T-helper 2 cell treated with Interferon-gamma antibody and Interleukin-4, amounts not matched to agents 100 ng/mL and 5 ng/mL, for 36 hours (primary cell): ENCODE measurements around the gene ZBBX. TPM values are rescaled to one million over a fixed set of nuclear protein-coding genes. Genes with fewer than 3 reads are reported as not detected.
"Not testable (repeated sequence)": the region's sequence is repeated elsewhere in the genome, so short reads cannot be mapped to it uniquely, and the experiment has no call there.

Experiments used
- intact Hi-C: fragments of 100-400 bp; cut with micrococcal nuclease; formaldehyde crosslinking; loops from one replicate; pipeline ENCODE4 v1.15.1; 2023
- total RNA-seq: library from RNA; stranded (reverse); gene quantifications from 2 replicates; pipeline ENCODE4 v1.2.3, GENCODE V29; 2022

The ZBBX gene, protein sequence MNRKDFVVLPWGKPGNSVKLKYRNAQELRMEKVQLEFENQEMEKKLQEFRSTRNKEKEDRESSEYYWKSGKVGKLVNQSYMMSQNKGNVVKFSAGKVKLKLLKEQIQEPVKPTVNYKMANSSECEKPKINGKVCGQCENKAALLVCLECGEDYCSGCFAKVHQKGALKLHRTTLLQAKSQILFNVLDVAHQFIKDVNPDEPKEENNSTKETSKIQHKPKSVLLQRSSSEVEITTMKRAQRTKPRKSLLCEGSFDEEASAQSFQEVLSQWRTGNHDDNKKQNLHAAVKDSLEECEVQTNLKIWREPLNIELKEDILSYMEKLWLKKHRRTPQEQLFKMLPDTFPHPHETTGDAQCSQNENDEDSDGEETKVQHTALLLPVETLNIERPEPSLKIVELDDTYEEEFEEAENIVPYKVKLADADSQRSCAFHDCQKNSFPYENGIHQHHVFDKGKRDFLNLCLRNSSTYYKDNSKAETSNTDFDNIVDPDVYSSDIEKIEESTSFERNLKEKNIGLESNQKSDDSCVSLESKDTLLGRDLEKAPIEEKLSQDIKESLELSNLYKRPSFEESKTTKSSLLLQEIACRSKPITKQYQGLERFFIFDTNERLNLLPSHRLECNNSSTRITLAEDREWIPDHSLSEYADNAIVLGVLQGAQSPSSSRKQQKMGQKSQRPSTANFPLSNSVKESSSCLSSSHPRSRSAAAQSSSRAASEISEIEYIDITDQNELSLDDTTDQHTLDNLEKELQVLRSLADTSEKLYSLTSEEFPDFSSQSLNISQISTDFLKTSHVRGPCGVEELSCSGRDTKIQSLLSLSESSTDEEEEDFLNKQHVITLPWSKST
- total RNA-seq: not detected in 2 replicates

DNA sequence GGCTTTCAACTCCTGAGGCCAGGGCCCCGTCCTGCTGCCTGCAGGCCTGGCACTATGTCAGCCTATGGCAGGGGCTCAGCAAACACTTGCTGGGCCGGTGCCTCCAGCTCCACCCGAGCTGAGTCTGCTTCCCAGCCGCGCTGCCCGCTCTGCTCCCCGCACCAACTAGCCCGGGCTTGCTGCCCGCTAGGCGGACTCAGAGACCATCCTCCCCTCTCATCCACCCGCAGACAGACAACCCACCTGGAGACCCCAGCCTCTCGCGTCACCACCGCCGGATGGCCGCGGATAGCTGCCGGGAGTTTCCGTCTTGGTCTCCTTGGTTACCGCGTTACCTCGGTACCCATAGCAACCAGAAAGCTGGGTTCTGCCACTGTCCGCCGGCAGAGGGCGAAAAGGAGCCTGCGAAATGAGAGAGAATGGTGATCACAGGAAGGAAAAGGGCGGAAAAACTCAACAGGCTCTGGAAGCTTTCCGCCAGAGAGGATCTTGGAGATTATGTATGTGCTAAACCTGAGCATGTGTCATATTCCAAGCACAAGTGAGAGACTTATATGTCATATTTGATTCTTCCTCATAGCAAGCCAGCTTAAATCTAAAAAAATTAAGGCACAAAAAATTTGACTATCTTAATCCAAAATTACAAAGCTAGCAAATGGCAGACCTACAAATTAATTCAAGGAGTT, at the start of gene ZBBX:
ZBBX (minus strand) TSS at position 294 of the 686 bp plus-strand sequence. CDS start 7,396 bp downstream, outside the sequence.
- intact Hi-C loops: loop anchor here (1.0 to 2.0 kb wide), 4 partner anchors 305 to 502 kb away; partner anchors contain the start of gene SERPINI1

DNA sequence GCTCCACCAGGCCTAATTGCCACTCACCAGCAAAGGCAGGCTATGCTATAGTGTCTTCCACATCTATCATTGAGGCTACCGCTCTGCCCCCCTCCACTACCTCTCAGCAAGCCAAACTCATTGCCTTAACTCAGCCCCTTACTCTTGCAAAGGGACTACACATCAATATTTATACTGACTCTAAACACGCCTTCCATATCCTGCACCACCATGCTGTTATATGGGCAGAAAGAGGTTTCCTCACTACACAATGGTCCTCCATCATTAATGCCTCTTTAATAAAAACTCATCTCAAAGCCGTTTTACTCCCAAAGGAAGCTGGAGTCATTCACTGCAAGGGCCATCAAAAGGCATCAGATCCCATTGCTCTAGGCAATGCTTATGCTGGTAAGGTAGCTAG, 46.9 kb upstream of the ZBBX start:
- intact Hi-C loops: not testable (repeated sequence)

DNA sequence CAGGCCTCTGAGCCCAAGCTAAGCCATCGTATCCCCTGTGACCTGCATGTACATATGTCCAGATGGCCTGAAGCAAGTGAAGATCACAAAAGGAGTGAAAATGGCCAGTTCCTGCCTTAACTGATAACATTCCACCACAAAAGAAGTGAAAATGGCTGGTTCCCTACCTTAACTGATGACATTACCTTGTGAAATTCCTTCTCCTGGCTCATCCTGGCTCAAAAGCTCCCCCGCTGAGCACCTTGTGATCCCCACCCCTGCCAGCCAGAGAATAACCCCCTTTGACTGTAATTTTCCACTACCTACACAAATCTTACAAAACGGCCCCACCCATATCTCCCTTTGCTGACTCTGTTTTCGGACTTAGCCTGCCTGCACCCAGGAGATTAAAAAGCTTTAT, 42.3 kb upstream of the ZBBX start:
- intact Hi-C loops: not testable (repeated sequence)

DNA sequence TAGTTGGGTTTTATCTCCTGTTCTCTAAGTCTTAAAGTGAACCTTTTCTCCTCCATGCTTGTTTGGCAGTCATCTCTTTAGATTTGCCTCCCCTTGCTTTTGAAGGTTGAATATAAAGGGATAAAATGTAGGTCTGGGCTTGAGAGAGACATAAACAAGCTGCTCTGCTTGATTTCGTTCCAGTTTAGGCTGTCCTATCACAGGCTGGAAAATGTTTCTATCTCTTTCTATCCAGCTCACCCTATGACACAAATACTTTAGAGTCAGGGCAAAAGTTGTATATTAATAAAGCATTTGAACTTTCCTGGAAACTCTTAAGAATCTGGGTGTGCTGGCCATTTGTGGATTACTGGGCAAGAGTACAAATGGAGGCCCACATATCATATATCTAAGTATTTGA, 29.5 kb upstream of the ZBBX start:
- intact Hi-C loops: no loop called here

DNA sequence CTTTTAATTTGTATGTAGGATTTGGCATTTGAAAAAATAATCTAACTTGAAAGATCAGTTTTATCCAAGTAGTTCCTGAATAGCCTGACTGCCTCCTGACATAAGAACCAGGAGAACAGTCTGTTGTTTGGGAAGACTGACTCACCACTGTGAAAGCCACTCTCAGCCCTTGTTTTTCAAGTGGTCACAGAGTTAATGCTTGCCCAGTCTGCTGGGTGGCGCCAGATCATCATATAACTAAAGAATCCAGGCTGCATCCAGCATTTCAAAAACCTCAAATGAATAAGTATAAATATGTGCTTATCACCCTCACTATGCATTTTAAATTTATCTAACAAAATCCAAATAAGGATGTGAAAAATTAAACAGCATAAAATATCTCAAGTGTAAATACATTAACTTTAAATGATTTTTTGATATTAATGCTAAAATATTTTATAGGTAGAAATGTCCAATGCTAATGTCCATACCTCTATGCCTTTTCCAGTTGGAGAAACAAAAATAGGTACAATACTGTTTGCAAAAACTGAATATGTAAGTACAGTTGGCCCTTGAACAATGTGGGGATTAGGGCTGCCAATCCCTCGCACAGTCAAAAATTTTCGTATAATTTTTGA, 26.9 kb upstream of the ZBBX start:
- intact Hi-C loops: no loop called here

DNA sequence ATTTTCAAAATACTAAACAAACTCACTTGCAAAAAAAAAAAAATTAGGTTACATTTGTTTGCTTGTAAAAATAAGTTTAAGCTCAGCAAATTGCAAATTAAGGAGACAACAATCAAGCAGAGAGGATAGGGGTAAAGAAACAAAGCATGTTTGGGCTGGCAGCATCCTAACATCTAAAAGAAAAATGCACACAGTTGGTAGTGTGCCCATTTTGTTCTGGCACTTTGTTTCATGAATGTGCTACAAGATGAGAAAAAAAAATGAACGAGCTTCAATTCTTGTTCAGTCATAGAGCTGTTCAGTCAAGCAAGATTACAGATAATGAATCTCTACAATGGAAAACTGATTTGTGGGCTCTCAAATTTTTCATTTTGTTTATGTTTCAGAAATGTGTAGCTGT, 17.7 kb upstream of the ZBBX start:
- intact Hi-C loops: no loop called here

DNA sequence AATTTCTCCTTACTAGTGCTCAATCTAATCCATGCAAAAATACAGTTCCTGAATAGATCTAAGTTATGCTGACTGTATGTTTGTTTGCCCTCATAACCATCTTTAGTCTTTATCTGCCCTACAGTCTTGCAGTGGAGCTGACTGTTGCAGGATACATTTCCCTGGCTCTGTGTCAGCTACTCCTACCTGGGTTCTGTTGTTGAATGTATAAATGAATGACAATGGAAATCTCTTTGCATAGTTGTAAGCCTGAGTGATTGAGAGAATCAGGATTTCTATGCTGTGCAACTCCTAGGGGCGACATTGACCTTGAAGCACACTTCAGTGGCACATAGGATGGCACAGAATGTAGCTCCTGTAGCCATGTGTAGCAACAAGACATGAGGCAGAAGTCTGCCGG, 16.0 kb upstream of the ZBBX start:
- intact Hi-C loops: no loop called here

DNA sequence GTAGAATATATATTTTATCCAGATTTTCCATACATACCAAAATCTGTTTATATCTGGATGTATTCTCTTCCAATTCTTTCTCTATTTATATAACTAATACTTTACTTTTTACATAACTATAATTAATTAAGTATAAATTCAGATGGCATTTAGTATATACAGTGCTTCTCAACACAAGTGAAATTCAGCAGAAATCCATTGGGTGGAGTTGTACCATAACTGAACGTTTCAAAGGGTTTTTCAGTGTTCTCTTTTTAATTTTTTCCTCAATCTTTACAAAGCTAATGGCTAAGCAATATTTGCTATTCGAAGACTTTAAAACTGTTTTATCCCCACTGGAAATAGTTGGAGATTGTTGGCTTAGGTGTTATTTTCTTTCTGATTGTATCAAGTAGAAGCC, 13.9 kb upstream of the ZBBX start:
- intact Hi-C loops: loop anchor here (5.0 kb wide), 1 partner anchor 363 kb away; no protein-coding TSS in a partner anchor

DNA sequence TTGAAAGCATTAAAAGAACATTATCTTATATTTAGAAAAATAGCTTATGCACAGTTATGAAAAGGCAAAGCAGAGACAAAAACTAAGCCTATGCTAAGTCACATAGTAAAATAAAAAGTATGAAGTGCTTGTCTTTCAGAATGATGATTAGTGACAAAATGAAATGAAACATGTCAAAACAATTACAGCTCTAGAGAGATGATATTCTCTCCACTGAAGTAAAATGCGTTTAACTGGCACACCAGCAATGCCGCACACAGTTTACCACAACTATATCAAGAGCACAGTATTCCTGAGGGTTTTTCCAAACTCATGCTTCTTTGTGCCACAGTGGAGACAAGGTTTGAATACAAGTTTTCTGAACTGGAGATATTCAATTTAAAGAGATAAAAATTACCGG, 2.1 kb upstream of the ZBBX start:
- intact Hi-C loops: no loop called here

DNA sequence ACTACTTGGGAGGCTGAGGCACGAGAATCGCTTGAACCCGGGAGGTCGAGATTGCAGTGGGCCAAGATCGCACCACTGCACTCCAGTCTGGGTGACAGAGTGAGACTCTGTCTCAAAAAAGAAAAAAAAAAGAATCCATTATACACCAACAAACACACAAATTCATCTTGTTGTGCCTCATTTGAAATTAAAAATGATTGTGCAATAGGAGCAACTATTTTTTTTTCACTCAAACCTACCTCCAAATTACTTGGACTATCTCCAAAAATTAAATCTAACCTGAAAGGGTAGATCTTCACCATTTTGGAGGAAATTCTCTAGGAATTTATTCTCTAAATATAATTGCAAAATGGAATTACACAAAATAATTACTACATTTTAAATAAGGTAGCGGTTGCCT, 4.6 kb downstream of the ZBBX start:
- intact Hi-C loops: loop anchor here (10.0 kb wide), 1 partner anchor 1989 kb away; no protein-coding TSS in a partner anchor

DNA sequence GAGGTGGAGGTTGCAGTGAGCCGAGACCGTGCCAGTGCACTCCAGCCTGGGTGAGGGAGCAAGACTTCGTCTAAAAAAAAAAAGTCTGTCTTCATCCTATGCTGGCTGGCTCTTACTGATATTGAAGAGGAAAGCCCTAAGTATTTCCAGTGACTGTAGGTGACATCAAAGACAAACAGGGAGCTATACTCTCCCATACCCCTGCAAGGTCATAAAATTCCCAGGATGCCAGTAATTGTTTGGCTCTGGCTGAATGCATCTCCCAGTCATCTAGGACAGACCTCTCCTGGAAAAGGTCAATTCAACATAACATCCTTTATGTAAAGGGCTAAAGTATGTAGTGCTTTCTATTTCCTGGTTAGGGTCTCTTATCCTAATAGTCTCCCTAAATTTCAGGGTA, 8.0 kb downstream of the ZBBX start:
- intact Hi-C loops: loop anchor here (10.0 kb wide), 1 partner anchor 1993 kb away; no protein-coding TSS in a partner anchor

DNA sequence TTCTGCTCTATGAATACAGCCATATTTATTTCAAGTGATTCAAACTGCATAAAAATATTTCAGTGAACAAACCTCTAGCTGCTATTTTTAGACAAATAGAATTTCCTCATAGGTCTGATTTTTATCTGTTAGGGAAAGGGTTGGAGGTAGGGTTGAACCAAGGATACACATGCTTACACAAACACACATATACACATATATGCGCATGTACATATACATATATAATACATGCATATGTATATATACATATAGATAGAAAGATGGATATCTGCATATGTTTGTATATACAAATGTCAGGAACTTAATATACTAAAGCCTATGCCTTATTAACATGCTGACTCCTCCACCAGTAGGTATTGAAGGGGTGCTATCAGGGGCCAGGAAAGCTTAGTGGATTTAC, 18.1 kb downstream of the ZBBX start:
- intact Hi-C loops: no loop called here

DNA sequence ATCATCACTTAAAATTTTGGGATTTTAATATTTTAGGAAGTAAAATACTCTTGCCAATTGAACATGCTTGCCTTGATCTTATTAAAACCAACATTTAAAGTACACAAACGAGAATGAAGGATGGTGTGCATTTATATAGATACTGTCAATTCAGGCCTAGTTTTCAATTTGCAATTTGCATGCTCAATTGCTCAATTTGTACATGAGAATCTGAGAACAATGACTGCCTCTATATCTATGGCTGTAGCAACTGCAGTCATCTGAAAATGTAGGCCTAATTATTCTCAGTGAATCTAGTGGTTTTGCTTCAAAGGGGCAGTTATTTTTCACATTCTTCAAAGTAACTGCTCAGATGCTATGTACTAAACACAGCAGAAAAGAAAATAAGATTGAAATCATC, 18.8 kb downstream of the ZBBX start:
- intact Hi-C loops: no loop called here

DNA sequence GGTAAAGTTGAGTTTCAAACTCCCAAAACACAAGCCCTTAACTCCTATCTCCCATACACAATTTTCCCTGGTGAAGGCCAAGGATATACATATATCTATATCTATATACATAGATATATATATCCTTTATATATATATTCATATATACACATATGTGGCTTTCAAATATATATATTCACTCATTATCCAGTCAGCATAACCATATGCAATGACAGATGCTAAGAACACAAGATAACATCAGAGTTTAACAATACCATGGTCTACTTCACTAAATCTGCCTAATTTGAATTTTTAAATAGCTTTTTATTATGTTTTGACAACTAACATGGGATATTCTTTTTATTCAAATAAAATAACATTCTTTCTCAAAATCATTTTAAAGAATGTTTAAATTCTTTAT, 24.7 kb downstream of the ZBBX start:
- intact Hi-C loops: no loop called here

DNA sequence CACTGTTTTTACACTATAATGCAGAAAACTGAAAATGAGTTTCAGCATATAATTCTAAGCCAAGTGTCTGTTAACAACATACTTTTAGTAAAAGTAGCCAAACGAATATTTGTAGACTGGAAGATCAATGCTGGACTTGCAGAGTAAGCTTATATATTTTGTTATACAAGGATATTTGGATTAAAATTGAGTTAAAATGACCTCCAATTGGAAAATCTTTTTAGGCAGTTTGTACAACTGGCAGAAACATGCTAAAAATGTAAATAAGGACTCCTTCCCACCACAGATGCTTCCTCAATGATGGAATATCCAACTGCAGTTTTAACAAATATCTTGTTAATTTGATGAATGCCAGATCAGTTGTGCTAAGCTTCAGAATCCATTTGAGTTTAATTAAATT, 25.3 kb downstream of the ZBBX start:
- intact Hi-C loops: no loop called here

DNA sequence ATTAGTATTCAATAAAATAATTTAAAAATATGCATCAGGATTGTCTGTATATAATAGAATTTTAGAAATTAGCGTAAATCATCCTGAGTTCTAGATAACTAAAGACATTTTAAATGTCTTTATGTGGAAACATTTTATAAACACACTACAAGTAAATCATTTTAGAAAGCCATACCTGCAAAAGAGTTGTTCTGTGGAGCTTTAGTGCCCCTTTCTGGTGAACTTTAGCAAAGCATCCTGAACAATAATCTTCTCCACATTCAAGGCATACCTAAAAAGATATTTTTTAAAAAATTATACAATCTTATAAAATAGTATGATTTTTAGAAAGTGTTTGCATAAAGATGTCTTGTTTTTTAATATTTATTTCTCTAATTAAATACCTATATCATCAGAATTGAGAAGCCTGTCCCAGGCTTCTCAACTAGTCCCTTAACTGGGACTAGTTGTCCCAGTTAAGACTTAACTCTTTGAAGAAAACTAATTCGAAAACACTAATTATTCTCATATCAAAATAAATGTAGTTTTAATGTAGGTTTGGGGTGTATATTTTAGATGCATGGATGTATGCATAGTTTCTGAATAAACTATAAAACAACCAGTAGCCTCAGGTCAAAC, 29.7 kb downstream of the ZBBX start:
- intact Hi-C loops: no loop called here

DNA sequence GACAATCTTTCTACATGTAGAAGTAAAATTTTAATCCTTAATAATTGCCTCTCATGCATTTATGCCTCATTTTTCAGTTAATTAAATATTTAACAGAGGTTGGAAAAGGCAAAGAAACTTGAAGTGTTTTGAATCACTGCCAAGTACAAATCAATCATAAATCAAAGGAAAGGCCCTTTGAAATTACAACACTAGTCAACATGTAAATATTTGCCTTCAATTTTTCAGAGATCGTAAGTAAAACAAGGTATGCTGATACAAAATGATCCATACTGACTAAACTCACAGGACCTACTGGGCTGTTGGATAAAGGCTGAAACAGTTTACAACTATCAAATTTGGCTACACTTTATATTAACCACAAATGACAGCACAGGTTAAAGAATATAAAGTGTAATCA, 33.9 kb downstream of the ZBBX start:
- intact Hi-C loops: no loop called here

DNA sequence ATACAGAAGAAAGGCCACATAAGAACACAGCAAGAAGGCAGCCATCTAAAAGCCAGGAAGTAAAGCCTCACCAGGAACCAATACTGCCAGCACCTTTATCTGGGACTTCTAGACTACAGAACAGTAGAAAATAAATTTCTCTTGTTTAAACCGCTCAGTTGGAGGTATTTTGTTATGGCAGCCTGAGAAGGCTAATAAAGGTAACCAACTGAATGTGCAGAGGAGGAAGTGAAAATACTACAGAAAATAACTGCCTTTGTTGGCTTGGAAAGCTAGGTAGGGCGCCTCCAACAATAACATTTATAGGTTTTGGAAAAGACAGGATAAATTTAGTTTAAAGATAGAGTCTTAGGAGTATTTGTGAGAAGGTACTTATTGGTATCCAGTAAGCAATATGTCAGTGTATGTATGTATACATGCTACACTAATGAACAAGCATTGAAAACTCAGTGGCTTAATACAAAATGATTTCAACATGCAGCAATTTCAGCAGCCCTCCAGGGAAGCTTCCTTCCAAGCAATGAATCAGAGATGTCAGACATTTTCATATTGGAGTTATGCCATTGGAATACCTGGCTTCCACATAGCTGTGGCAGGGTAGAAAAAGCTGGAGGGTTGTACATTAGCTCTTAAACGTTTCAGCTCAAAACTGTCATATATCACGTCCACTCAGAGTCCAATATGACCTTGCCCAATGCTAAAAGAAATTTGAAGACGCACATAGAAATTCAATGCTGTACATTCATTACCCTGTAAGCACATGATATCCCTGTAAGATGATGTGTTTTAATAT, 48.9 kb downstream of the ZBBX start:
- intact Hi-C loops: no loop called here

DNA sequence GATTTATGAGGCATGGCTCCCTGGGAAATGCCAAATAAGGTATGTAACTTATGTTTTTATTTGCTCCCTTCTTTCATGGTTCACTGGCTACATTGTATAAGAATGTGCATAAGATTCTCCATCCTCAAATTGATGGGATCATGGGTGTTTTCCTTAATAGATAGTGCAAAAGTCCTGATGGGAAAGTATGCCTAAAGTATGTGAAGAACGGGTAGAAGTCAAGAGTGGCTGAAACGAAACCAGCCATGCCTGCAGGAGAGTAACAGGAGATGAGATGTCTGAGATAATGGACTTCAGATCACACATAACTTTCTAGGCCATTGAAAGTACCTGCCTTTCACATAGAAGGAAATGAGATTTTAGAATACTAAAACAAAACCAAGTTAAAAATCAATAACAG, 56.5 kb downstream of the ZBBX start:
- intact Hi-C loops: no loop called here

DNA sequence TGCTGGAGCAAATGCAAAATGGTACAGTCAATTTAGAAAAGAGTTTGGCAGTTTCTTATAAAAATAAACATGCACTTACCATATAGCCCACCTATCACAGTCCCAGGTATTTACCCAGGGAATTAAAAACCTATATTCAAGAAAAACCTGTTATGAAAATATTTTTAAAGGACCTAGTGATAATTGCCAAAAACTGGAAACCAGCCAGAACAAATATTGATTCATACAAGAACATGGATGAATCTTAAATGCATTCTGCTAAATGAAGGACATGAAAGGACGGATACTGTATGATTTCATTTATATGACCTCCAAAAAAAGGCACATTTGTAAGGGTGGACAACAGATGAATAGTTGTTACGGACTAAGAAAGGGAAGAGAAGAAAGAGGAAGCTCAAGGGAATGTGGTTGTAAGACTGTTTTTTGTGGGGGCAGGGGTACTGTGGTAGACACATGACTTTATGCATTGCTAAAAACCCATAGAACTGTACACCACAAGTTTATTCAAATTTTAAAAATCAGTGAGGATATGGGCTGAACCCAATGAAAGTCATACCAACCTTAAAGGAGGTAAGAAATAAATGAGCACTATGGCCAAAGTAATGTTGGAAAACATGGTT, 61.0 kb downstream of the ZBBX start:
- intact Hi-C loops: no loop called here
